Posterior cingulate gyrus (tissue), 11 donors: ENCODE measurements around the gene PELO.
A peak's percentile ranks its signal among the peaks of the same experiment; 100 is the strongest.

Experiments used
- DNase-seq, 10 donors: peaks; one replicate each; pipeline versions ENCODE4 v3.0.0 to v3.0.0-alpha.2; 2020 to 2021; ENCODE audit warnings: mixed read lengths in 3 of 10
- intact Hi-C: fragments of 100-400 bp; cut with DNase I; formaldehyde crosslinking; loops from one replicate; pipeline ENCODE4 v1.15.1; 2023

Gene PELO

DNA sequence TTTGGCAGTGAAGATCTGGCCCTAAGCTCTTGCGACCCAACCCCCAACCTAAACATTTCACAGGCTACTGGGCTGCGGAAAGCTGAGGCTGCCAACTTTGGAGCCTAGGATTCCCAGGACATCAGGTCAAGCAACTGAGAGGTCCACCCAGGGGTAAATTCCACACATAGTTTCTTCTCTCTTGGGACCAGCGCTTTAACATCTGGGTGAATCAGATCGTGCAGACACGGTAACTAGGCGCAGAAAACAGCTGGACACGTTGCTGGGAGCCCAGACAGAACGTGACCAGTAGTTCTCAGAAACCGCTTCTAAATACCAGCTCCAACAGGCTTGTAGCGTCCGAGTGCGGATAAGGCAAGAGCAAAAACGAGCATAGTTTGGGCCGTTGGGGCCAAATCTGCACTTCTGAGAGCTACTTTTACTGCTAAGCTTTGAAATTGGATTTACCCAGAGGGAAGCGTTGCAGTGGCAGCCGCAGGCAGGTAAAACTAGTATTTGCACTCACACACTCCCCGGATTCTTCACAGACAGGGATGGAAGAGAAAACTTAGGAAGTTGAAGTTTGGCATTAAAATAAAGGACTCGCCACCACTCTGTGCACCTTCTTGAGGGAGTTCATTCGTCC lies 11.8 kb downstream of the PELO start:
- DNase-seq: peak in 5 of 10 donors; percentile 5 to 67 (median 18)
- intact Hi-C loops: no loop called here

GRCh38 chr5:52799983-52800393 lies 12.3 kb downstream of the PELO start:
- intact Hi-C loops: loop anchor here (5.0 to 10.0 kb wide), 2 partner anchors 117 to 305 kb away; partner anchors contain the start of gene MOCS2
- DNase-seq: peak; percentile 89 to 99 (median 95)

GRCh38 chr5:52800394-52801213 lies 12.9 kb downstream of the PELO start:
- intact Hi-C loops: loop anchor here (5.0 to 10.0 kb wide), 2 partner anchors 117 to 304 kb away; partner anchors contain the start of gene MOCS2
- DNase-seq: peak; percentile 16 to 91 (median 33)

GRCh38 chr5:52801329-52801728 lies 13.6 kb downstream of the PELO start:
- DNase-seq: peak in 2 of 10 donors; percentile 12 to 64
- intact Hi-C loops: loop anchor here (5.0 to 10.0 kb wide), 2 partner anchors 116 to 303 kb away; partner anchors contain the start of gene MOCS2

- intact Hi-C loops: loop anchor here (5.0 to 10.0 kb wide), 2 partner anchors 115 to 302 kb away; partner anchors contain the start of gene MOCS2
Observed at GRCh38 chr5:52802272-52802973, 14.7 kb downstream of the PELO start.

DNA sequence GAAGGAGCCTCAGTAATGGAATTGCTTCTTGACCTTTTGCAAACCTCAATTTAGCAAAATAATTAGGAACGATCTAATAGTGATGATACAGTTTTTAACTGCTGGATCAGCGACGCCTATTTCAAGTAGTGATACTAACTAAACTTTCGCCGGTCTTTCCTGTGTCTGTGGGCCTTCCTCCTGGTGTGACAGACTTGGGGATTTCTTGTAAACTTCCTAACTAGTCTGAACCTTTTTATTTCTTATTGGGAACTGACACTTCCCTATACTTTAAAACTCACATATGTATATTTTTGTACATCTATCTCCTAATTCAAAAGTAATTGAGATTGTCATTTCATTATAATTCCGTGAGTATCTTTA lies 15.2 kb downstream of the PELO start:
- intact Hi-C loops: loop anchor here (5.0 to 10.0 kb wide), 2 partner anchors 114 to 302 kb away; partner anchors contain the start of gene MOCS2
- DNase-seq: no peak

More at GRCh38 chr5:52802272-52802973, 14.7 kb downstream of the PELO start:
- no peak for DNase-seq

GRCh38 chr5:52804387-52804791 lies 16.7 kb downstream of the PELO start:
- DNase-seq: no peak
- intact Hi-C loops: loop anchor here (5.0 to 10.0 kb wide), 2 partner anchors 113 to 300 kb away; partner anchors contain the start of gene MOCS2

- no peak for DNase-seq
- intact Hi-C loops: loop anchor here (5.0 to 10.0 kb wide), 2 partner anchors 112 to 300 kb away; partner anchors contain the start of gene MOCS2
Observed at GRCh38 chr5:52804981-52805380, 17.3 kb downstream of the PELO start.

- DNase-seq: no peak
- intact Hi-C loops: loop anchor here (10.0 kb wide), 1 partner anchor 299 kb away; the partner anchor contains the start of gene MOCS2
Observed at GRCh38 chr5:52805615-52806014, 17.9 kb downstream of the PELO start.

DNA sequence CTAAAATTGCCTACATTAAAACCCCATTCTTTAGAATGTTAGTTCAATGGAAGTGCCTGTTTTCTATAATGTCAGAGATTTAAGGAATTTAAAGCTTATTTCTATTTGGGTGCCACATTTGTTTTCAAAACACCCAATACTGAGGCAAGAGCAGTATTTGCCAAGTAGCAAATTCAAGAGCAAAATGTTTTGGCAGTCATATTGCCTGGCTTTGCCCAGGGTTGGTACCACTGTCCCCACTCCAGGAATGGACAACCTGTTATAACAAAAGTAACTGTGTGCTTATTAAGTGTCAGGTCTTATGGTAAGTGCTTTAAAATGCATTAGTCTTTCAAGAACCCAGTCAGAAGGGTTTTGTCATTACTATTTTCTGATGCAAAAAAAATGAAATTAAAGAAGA lies 19.3 kb downstream of the PELO start:
- intact Hi-C loops: loop anchor here (10.0 kb wide), 1 partner anchor 298 kb away; the partner anchor contains the start of gene MOCS2
- DNase-seq: no peak

DNA sequence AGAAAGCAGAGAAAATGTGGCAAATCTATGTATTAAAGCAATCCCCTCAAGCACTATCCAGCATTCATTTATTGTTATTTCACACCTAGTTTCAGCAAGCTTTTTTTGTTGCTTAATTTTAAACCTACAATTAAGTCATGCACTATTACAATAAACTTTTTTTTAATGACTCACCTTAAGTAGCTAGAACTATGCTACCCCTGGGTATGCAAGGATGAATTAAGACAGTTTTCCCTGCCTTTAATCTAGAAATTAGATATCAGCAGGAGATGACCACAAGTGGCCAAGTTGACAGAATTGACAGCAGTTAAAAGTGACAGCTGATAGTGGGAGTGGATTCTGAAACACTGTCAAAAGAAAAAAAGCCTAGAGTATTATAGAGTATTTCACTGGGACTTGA lies 20.0 kb downstream of the PELO start:
- intact Hi-C loops: loop anchor here (10.0 kb wide), 1 partner anchor 297 kb away; the partner anchor contains the start of gene MOCS2
- no peak for DNase-seq

- intact Hi-C loops: loop anchor here (10.0 kb wide), 1 partner anchor 296 kb away; the partner anchor contains the start of gene MOCS2
- no peak for DNase-seq
Observed at GRCh38 chr5:52808316-52808901, 20.7 kb downstream of the PELO start.

GRCh38 chr5:52809884-52810283 lies 22.2 kb downstream of the PELO start:
- intact Hi-C loops: loop anchor here (10.0 kb wide), 1 partner anchor 295 kb away; the partner anchor contains the start of gene MOCS2
- no peak for DNase-seq

GRCh38 chr5:52810426-52810825 lies 22.7 kb downstream of the PELO start:
- intact Hi-C loops: no loop called here

DNA sequence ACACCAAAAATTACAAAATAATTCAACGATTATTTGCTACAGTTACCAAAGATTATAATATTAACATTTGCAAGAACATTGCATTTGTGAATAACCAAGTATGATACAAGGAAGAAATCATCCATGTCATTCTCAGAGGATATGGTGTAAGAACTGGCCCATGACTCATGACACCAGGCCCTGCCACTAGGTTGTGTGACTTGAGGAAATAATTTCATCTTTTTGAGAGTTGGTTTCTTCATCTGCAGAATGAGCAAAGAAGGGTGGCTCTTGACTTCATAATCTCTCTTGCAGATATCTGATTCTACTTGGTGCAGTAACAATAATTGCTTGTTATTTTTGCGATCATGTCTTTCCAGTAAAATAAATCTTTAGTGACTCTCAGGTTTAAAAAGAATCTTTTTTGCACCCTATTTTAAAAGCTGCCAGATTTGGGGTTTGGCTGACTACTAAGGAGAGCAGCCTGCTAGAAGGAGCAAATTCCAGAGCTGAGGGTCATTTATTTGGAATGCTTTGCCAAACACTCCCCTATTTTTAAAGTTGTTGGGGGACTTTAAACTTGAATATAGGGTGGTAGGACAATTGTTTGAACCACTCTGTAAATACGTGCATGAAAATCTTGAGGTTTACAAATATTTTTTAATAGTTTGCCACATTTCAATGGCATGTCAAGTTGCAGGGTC lies 23.5 kb downstream of the PELO start:
- no peak for DNase-seq
- intact Hi-C loops: no loop called here

More at GRCh38 chr5:52810426-52810825, 22.7 kb downstream of the PELO start:
- no peak for DNase-seq

GRCh38 chr5:52814352-52815148 lies 26.8 kb downstream of the PELO start:
- intact Hi-C loops: no loop called here
- no peak for DNase-seq

GRCh38 chr5:52817818-52818217 lies 30.1 kb downstream of the PELO start:
- intact Hi-C loops: no loop called here
- no peak for DNase-seq

- DNase-seq: no peak
- intact Hi-C loops: no loop called here
Observed at GRCh38 chr5:52818360-52818759, 30.6 kb downstream of the PELO start.
